Gastroesophageal sphincter (tissue), 3 donors: Measurements from ENCODE around the gene TGIF2.
"Not testable (repeated sequence)": the region's sequence is repeated elsewhere in the genome, so short reads cannot be mapped to it uniquely, and the experiment has no call there.

ENCODE experiments used
- CTCF ChIP-seq, 4 experiments: fragments of 200-600 bp in 2 of 4; fragments of 450-650 bp in 2 of 4; sonication (generic) in 1 of 4; IDR thresholded peaks; one replicate each; pipeline ENCODE4 v1.5.1; 2017 to 2019; ENCODE audit warnings: antibody characterized with exemption in 4 of 4, mild to moderate bottlenecking in 2 of 4, moderate library complexity in 2 of 4
- POLR2A ChIP-seq, 2 donors: fragments of 450-650 bp; IDR thresholded peaks; one replicate each; pipeline ENCODE4 v1.6.1; 2017; ENCODE audit warnings: antibody characterized with exemption in 2 of 2, mild to moderate bottlenecking in 2 of 2, moderate library complexity in 1 of 2
- POLR2AphosphoS5 ChIP-seq: sonication (generic); formaldehyde crosslinking; IDR thresholded peaks from one replicate; pipeline ENCODE4 v1.6.1; 2017; ENCODE audit warnings: antibody characterized with exemption

- not testable (repeated sequence) for TF ChIP-seq CTCF (IDR thresholded peaks at IDR 0.05); POLR2A (IDR thresholded peaks at IDR 0.05); POLR2AphosphoS5
Measured at GRCh38 chr20:36564078-36564725, 9.2 kb upstream of the TGIF2 start.
